NOMO-1 treated with DMSO at 0.1 percent for 48 hours (cell line): ENCODE results near the gene FUS.

Experiments
- DNase-seq: peaks from one replicate; lab custom pipeline; 2025; ENCODE audit not compliant: unreplicated experiment; lab: John Stamatoyannopoulos, UW

Gene FUS

GRCh38 chr16:31225193-31225592 is 45.3 kb downstream of the FUS start:
- DNase-seq = no peak

GRCh38 chr16:31228206-31228605 is 48.3 kb downstream of the FUS start:
- no peak for DNase-seq

GRCh38 chr16:31229501-31229900 is 49.6 kb downstream of the FUS start:
- no peak for DNase-seq

- no peak for DNase-seq
Observed at GRCh38 chr16:31238041-31238440, 58.1 kb downstream of the FUS start.
